Activated T-cell treated with anti-CD3 and anti-CD28 coated beads for 4 hours (primary cell): Measurements from ENCODE around the gene OPHN1.

Source experiments
- DNase-seq: peaks from one replicate; pipeline ENCODE4 v3.0.0-alpha.2; 2020

The OPHN1 gene

DNA sequence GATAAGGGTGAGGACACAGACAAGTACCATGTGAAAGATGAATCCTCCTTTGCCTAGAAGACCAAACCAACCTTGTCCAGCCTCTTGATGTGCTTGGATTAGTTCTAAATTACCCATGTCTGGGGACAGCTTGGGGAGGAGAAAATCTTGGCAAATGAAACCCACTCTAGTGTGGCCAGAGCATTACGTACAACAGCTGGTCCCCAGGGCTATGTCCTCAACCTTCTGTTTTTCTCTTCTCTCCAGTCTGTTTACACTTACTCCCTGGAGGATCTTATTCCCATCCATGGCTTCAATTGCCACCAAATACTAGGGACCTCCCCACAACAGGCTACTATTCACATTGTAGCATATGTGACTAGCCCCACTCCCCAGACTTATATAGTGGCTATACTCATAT lies 384.5 kb downstream of the OPHN1 start:
- DNase-seq, result no peak

DNA sequence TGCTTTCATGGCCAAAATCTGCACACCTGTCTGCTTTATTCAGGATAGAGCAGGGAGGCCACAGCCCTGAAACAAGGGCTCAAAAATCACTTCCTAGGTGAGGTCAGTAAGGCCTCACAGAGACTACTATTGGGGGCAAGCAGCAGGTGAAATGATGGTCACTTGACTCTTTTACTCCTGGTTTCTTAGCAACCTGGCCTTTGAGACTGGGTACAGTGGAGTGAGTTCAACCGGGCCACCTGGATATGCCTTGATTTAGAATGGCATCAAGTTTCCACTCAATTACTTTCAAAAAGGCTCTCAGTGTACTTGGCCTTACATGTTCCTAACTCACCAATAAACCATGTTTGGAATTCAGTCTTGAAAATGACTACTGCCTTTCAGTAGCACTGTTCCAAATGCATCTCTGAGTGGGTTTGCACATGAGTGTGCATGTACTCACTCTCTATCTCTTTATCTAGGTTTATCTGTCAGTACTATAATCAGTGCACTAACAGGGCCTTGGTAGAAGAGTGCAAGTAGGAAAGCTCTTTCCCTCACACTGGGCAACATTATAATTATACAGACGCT lies 388.2 kb downstream of the OPHN1 start:
- no peak for DNase-seq

DNA sequence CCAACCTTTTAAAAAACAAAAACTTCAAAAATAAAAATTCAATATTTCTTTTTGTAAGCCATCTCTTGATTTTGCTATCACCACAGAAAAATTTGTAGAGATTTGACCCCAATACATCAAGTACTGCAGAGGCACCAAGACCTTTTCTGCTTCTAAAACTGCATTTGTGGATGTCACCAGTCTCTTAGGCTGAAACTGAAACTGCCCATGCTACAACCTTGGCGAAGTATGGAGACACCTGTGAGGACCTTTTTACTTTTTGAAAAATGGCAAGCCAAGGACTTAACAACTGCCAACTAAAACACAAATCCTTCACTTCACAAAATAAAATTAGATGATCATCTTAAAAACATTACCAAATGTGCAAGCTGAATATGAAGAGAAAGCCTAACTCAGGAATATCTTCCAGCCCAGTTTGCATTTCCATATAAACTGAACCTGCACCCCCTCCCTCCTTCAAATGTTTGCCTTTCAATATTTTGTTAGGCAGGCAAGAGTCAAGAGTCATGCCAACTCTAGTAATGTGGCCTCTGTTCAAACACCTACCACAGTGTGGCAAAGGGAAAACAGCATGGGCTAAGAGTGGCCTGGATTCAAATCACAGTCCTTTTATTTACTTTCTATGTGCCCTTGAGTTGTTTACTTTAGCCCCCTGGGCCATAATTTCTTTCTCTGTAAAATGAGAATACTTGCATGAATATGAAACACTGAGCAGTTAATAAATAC lies 389.4 kb downstream of the OPHN1 start:
- DNase-seq, result no peak

DNA sequence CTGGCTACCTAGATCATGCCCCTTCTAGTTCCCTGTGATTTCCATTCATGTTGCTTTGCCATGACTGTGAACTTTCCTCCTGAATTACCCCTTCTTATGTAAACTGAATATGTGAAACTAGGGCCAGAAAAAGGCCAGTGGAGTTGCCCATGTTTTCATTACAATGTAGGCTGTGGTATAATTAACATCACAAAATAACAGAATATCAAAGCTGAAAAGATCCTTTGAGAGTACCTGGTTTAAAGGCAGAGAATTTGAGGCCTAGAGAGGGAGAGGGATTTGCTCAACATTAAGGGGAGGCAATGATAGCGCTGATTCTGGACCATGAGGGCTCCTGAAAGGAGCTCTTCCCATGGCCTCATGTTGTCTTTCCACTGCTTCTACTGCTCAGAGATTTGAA lies 392.2 kb downstream of the OPHN1 start:
- no peak for DNase-seq

DNA sequence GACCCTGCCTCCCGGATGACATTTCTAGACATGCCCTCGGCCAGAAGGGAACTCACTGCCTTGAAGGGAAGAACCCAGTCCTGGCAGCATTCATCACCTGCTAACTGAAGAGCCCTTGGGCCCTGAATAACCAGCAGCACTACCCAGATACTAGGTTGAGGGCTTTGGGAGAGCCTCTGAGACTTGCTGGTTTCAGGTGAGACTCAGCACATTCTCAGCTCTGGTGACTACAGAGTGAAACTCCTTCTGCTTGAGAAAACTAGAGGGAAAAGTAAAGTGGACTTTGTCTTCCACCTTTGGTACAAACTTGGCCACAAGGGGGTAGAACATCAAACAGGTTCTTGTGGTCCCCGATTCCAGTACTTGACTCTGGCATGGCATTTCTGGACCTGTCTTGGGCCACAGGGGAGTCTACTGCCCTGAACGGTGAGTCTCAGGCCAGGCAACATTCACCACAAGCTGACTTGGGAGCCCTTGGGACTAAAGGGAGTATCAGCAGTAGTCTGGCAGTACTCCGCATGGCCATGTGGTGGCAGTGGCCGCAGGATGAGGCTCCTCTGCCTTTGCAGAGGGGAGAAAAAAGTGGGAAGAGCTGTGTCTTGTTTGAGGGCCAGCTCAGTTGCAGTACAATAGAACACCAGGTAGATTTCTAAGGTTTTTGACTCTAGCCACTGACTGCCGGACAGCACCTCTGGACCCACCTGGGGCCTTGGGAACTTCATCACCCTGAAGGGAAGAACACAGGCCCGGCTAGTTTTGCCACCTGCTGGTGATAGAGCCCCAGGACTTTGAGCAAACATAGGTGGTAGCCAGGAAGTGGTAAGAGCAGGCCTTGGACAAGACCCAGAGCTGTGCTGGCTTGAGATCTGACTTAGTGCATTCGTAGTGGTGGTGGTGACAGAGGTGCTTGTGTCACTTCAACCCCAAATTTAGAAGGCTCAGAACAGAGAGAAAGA lies 414.8 kb downstream of the OPHN1 start:
- no peak for DNase-seq

DNA sequence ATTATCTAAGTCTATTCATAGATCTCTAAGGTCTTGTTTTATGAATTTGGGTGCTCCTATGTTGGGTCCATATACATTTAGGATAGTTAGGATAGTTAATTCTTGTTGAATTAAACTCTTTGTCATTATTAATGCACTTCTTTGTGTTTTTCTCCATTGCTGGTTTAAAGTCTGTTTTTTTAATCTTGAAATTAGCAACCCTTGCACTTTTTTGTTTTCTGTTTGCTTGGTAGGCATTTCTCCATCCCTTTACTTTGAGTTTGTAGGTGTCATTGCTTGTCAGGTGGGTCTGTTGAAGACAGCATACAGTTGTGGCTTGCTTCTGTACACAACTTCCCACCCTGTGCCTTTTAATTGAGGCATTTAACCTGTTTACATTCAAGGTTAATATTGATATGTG lies 434.8 kb downstream of the OPHN1 start:
- DNase-seq, result no peak
